HCT116 (cell line): ENCODE results near the gene ADCY6. TPM values are rescaled to one million over a fixed set of nuclear protein-coding genes. Genes with fewer than 3 reads are reported as not detected.

Source experiments
- ATAC-seq: fragments of 200-7000 bp; cut with Tn5 transposase; 2 replicates; pipeline ENCODE4 v1.9.1; 2020; ENCODE audit warnings: mild to moderate bottlenecking, moderate library complexity
- BruUV-seq: library from RNA; stranded (reverse); fragments of 400-500 nt; replicated peaks from 2 replicates; lab custom pipeline; 2021; lab: Mats Ljungman, UMichigan
- CTCF ChIA-PET: fragments of 300-600 bp; sonication (Branson Sonifier 250); formaldehyde crosslinking; loops from one replicate; lab custom pipeline; 2021; ENCODE audit warnings: antibody characterized with exemption; lab: Charles Lee
- POLR2A ChIA-PET: fragments of 300-600, 350-600 bp; sonication (Branson Sonifier 250); formaldehyde crosslinking; loops from one replicate; lab custom pipeline; 2021; ENCODE audit warnings: antibody characterized with exemption; lab: Charles Lee
- RAD21 ChIA-PET, 2 experiments: fragments of 300-600 bp; sonication (Branson Sonifier 250); formaldehyde crosslinking; loops; one replicate each; lab custom pipeline; 2023; ENCODE audit warnings: low total read pairs in 2 of 2; ENCODE audit not compliant: uncharacterized antibody in 2 of 2, unreplicated experiment in 2 of 2, low non-redundant PET in 1 of 2; lab: Charles Lee
- DNase-seq: peaks from one replicate; pipeline ENCODE4 v3.0.0-alpha.2; 2010; ENCODE audit warnings: low read depth, low spot score
- H2AFZ ChIP-seq: fragments of 200-600 bp; shearing (Covaris generic), sonication (generic); 2 replicates; pipeline ENCODE4 v1.6.1; 2017; ENCODE audit warnings: low read depth, mixed run types, mixed read lengths, antibody characterized with exemption, low read length; ENCODE audit not compliant: poor library complexity, severe bottlenecking
- H3K27ac ChIP-seq: 2 replicates; pipeline ENCODE4 v1.5.1; 2012; ENCODE audit warnings: low read depth, low read length
- H3K27me3 ChIP-seq: fragments of 200-600 bp; sonication (generic); 2 replicates; pipeline ENCODE4 v1.6.1; 2016; ENCODE audit warnings: mixed run types, low read length, mixed read lengths; ENCODE audit not compliant: insufficient read depth
- H3K36me3 ChIP-seq, 2 experiments: fragments of 200-500 bp in 1 of 2; fragments of 200-600 bp in 1 of 2; sonication (Bioruptor generic) in 1 of 2; sonication (generic) in 1 of 2; 2 replicates each; pipeline versions ENCODE4 v1.5.1 to v1.6.1; 2014 to 2016; ENCODE audit warnings: low read length in 2 of 2, inconsistent platforms in 1 of 2, mixed read lengths in 1 of 2, mixed run types in 1 of 2; ENCODE audit not compliant: insufficient read depth in 2 of 2, control insufficient read depth in 1 of 2
- H3K4me1 ChIP-seq, 2 experiments: fragments of 200-600 bp in 1 of 2; sonication (generic) in 1 of 2; 2 replicates each; pipeline versions ENCODE4 v1.5.1 to v1.6.1; 2012 to 2017; ENCODE audit warnings: low read length in 2 of 2, inconsistent platforms in 1 of 2, mild to moderate bottlenecking in 1 of 2, mixed read lengths in 1 of 2, mixed run types in 1 of 2, moderate library complexity in 1 of 2; ENCODE audit not compliant: insufficient read depth in 2 of 2, control insufficient read depth in 1 of 2
- H3K4me2 ChIP-seq: fragments of 200-600 bp; sonication (generic); 2 replicates; pipeline ENCODE4 v1.6.1; 2017; ENCODE audit warnings: mixed run types, low read length, mixed read lengths
- H3K4me3 ChIP-seq, 2 experiments: fragments of 200-600 bp in 1 of 2; sonication (generic) in 1 of 2; replicated peaks in 1 of 2; 2 replicates each; pipeline ENCODE4 v1.5.1; 2011 to 2016; ENCODE audit warnings: low read length in 2 of 2, control low read depth in 1 of 2, low read depth in 1 of 2, mild to moderate bottlenecking in 1 of 2, mixed read lengths in 1 of 2, mixed run types in 1 of 2
- H3K79me2 ChIP-seq: fragments of 200-600 bp; sonication (generic); 2 replicates; pipeline ENCODE4 v1.6.1; 2017; ENCODE audit warnings: mild to moderate bottlenecking, mixed run types, low read length, moderate library complexity, mixed read lengths; ENCODE audit not compliant: insufficient read depth
- H3K9ac ChIP-seq: fragments of 200-600 bp; sonication (generic); 2 replicates; pipeline ENCODE4 v1.6.1; 2016; ENCODE audit warnings: low read length, mixed read lengths
- H3K9me2 ChIP-seq: fragments of 200-600 bp; sonication (generic), shearing (Covaris generic); 2 replicates; pipeline ENCODE4 v1.6.1; 2017; ENCODE audit warnings: mixed run types, mild to moderate bottlenecking, moderate library complexity; ENCODE audit not compliant: insufficient read depth
- H3K9me3 ChIP-seq, 2 experiments: fragments of 200-500 bp in 1 of 2; fragments of 200-600 bp in 1 of 2; sonication (Bioruptor generic) in 1 of 2; sonication (generic) in 1 of 2; 2 replicates each; pipeline ENCODE4 v1.6.1; 2014 to 2017; ENCODE audit warnings: low read length in 2 of 2, mixed read lengths in 2 of 2, inconsistent platforms in 1 of 2, low read depth in 1 of 2, mild to moderate bottlenecking in 1 of 2, mixed run types in 1 of 2, moderate library complexity in 1 of 2; ENCODE audit not compliant: control insufficient read depth in 1 of 2, insufficient read depth in 1 of 2
- H4K20me1 ChIP-seq: fragments of 200-600 bp; sonication (generic), shearing (Covaris generic); 2 replicates; pipeline ENCODE4 v1.6.1; 2017; ENCODE audit warnings: mixed run types, mild to moderate bottlenecking, moderate library complexity; ENCODE audit not compliant: insufficient read depth
- CEBPB ChIP-seq: IDR thresholded peaks from 2 replicates; pipeline ENCODE4 v1.6.1; 2012; ENCODE audit warnings: low read depth
- EZH2phosphoT487 ChIP-seq: fragments of 200-600 bp; IDR thresholded peaks from 2 replicates; pipeline ENCODE4 v1.6.1; 2018; ENCODE audit warnings: antibody characterized with exemption, borderline replicate concordance
- FOSL1 ChIP-seq: IDR thresholded peaks from 2 replicates; pipeline ENCODE4 v1.6.1; 2012; ENCODE audit warnings: low read depth
- MAX ChIP-seq: IDR thresholded peaks from 2 replicates; pipeline ENCODE4 v1.6.1; 2012
- POLR2A ChIP-seq: IDR thresholded peaks from 2 replicates; pipeline ENCODE4 v1.7.0; 2011; ENCODE audit warnings: borderline replicate concordance; ENCODE audit not compliant: insufficient read depth, insufficient read length; ENCODE audit errors: extremely low read depth
- POLR2AphosphoS5 ChIP-seq: IDR thresholded peaks from 2 replicates; pipeline ENCODE4 v1.6.1; 2011; ENCODE audit warnings: mild to moderate bottlenecking, low read depth, low read length, moderate library complexity
- RAD21 ChIP-seq: IDR thresholded peaks from 2 replicates; pipeline ENCODE4 v1.6.1; 2012; ENCODE audit warnings: low read depth, mild to moderate bottlenecking
- REST ChIP-seq: IDR thresholded peaks from 2 replicates; pipeline ENCODE4 v1.6.1; 2012; ENCODE audit warnings: low read depth
- SP1 ChIP-seq: IDR thresholded peaks from 2 replicates; pipeline ENCODE4 v1.6.1; 2012; ENCODE audit warnings: low read depth
- SRF ChIP-seq: IDR thresholded peaks from 2 replicates; pipeline ENCODE4 v1.6.1; 2012; ENCODE audit warnings: low read depth
- ZBTB33 ChIP-seq: IDR thresholded peaks from 2 replicates; pipeline ENCODE4 v1.6.1; 2011; ENCODE audit warnings: mild to moderate bottlenecking, low read length, moderate library complexity; ENCODE audit not compliant: insufficient replicate concordance; ENCODE audit errors: extremely low read depth
- ZNF274 ChIP-seq: fragments of 200-500 bp; sonication (Bioruptor generic); IDR thresholded peaks from 2 replicates; pipeline ENCODE4 v1.6.1; 2014; ENCODE audit warnings: mild to moderate bottlenecking, low read depth, low read length, inconsistent platforms
- intact Hi-C: fragments of 100-400 bp; cut with micrococcal nuclease; formaldehyde crosslinking; loops from 2 replicates; pipeline ENCODE4 v1.10.0; 2022
- total RNA-seq: library from RNA; stranded (reverse); gene quantifications from one replicate; pipeline ENCODE4 v1.2.1, GENCODE V29; 2021; ENCODE audit not compliant: unreplicated experiment

Gene ADCY6
- total RNA-seq, 1 experiment from 2014 or later = 24.9 TPM

- ATAC-seq = 0 out of 2 replicates have a peak, but pooled peaks have one; percentile 15
- H3K27ac ChIP-seq = no peak overlapping the region
- no peak overlapping the region for H2AFZ ChIP-seq
- H3K9me3 ChIP-seq = no peaks in the 10 kb centered on the region
- ChIA-PET POLR2A (no interaction called here), CTCF (no interaction called here), RAD21 (no interaction called here)
- H3K9ac ChIP-seq = no peak overlapping the region
- no peak for DNase-seq
- no peaks in the 10 kb centered on the region for H3K79me2 ChIP-seq
- no peaks in the 10 kb centered on the region for H3K4me1 ChIP-seq
- H3K9me2 ChIP-seq = no peaks in the 10 kb centered on the region
- TF ChIP-seq SRF (no peak), SP1 (no peak), POLR2A (no peak), EZH2phosphoT487 (no peak), ZNF274 (no peak), RAD21 (no peak), MAX (no peak), CEBPB (no peak), FOSL1 (no peak), REST (no peak), POLR2AphosphoS5 (no peak), ZBTB33 (no peak)
- H3K4me3 ChIP-seq = no peak overlapping the region
- no peaks in the 10 kb centered on the region for H3K27me3 ChIP-seq
- intact Hi-C loops = no loop called here
- BruUV-seq = no TSS peak
- no peaks in the 10 kb centered on the region for H4K20me1 ChIP-seq
- H3K36me3 ChIP-seq = peaks cover 36 to 40% of the 10 kb centered on the region in 2 experiments; a peak in 3 of 4 replicates
- H3K4me2 ChIP-seq = no peak overlapping the region
Measured at GRCh38 chr12:48828841-48829575, 40.1 kb upstream of the ADCY6 start.
